IMR-90 (cell line): ENCODE results near the gene NAV2.

Experiments
- CEBPB ChIP-seq: IDR thresholded peaks from 2 replicates; pipeline ENCODE4 v1.6.1; 2012; ENCODE audit warnings: low read depth, low read length, improper control_type of control experiment
- FOS ChIP-seq: fragments of 150-350 bp; IDR thresholded peaks from 2 replicates; pipeline ENCODE4 v1.6.1; 2016; ENCODE audit warnings: low read depth, low read length
- MAFK ChIP-seq: IDR thresholded peaks from 2 replicates; pipeline ENCODE4 v1.6.1; 2012; ENCODE audit warnings: low read depth, low read length, improper control_type of control experiment
- POLR2A ChIP-seq: IDR thresholded peaks from 2 replicates; pipeline ENCODE4 v1.6.1; 2012; ENCODE audit warnings: mild to moderate bottlenecking, low read depth, low read length
- RAD21 ChIP-seq: IDR thresholded peaks from 2 replicates; pipeline ENCODE4 v1.6.1; 2012; ENCODE audit warnings: low read length, improper control_type of control experiment
- RFX5 ChIP-seq: IDR thresholded peaks from 2 replicates; pipeline ENCODE4 v1.8.0; 2012; ENCODE audit warnings: low read depth, mild to moderate bottlenecking, low read length, moderate library complexity
- SMC3 ChIP-seq: fragments of 150-350 bp; IDR thresholded peaks from 2 replicates; pipeline ENCODE4 v1.6.1; 2016; ENCODE audit warnings: low read depth, mild to moderate bottlenecking, antibody characterized with exemption, low read length, moderate library complexity
- TF ChIP-seq, protein P1 (sequence below): conservative IDR thresholded peaks from 2 replicates; pipeline ENCODE4 v1.5.1; 2012; ENCODE audit warnings: mild to moderate bottlenecking, low read depth, low read length, improper control_type of control experiment

DNA sequence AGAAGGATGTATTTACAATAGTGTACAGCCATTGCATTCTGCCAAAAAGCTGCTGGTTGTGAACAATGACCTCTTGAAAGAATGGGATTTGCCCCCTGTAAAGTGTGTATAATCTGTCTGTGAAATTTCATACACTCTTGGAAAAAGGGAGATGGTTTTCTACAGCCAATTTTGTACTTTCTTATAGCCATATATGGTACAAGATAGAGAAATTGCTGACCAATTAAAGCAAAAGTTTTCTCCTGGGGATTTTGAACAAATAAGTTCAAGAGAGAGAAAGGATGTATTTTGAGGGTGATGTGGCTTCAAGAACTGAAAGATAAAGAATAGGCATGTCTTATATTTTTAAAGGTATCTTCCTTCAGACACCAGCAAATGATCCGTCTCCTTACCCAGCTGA lies 211.0 kb downstream of the NAV2 start:
- TF ChIP-seq, protein P1, sequence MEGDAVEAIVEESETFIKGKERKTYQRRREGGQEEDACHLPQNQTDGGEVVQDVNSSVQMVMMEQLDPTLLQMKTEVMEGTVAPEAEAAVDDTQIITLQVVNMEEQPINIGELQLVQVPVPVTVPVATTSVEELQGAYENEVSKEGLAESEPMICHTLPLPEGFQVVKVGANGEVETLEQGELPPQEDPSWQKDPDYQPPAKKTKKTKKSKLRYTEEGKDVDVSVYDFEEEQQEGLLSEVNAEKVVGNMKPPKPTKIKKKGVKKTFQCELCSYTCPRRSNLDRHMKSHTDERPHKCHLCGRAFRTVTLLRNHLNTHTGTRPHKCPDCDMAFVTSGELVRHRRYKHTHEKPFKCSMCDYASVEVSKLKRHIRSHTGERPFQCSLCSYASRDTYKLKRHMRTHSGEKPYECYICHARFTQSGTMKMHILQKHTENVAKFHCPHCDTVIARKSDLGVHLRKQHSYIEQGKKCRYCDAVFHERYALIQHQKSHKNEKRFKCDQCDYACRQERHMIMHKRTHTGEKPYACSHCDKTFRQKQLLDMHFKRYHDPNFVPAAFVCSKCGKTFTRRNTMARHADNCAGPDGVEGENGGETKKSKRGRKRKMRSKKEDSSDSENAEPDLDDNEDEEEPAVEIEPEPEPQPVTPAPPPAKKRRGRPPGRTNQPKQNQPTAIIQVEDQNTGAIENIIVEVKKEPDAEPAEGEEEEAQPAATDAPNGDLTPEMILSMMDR, result no peak
- TF ChIP-seq MAFK, result no peak
- TF ChIP-seq FOS, result no peak
- no peak for TF ChIP-seq SMC3
- no peak for TF ChIP-seq RFX5
- TF ChIP-seq RAD21, result no peak
- TF ChIP-seq CEBPB, result no peak
- TF ChIP-seq POLR2A, result no peak
